ENCODE measurements around the gene PI3.
"Not testable (repeated sequence)": the region's sequence is repeated elsewhere in the genome, so short reads cannot be mapped to it uniquely, and the experiment has no call there.

Gene PI3

DNA sequence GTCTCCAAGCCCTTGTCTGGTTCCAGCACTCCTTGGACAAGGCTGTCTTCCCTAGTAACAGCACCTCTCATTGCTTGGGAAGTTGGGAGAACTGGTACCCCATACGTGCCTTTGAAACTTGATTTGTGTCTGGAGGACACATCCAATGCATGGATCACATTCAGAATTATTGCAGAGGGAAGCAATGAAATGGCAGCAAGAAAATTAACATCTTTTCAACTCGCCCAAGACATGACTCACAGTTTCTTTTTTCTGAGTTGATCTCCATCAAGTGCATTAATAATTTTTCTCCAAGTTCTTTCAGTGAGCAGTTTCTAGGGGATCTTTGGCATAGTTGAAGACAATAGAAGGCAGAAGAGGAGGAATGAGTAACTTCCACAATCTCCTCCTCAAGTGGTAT lies 22.3 kb upstream of the PI3 start:
- TF ChIP-seq, protein P1, sequence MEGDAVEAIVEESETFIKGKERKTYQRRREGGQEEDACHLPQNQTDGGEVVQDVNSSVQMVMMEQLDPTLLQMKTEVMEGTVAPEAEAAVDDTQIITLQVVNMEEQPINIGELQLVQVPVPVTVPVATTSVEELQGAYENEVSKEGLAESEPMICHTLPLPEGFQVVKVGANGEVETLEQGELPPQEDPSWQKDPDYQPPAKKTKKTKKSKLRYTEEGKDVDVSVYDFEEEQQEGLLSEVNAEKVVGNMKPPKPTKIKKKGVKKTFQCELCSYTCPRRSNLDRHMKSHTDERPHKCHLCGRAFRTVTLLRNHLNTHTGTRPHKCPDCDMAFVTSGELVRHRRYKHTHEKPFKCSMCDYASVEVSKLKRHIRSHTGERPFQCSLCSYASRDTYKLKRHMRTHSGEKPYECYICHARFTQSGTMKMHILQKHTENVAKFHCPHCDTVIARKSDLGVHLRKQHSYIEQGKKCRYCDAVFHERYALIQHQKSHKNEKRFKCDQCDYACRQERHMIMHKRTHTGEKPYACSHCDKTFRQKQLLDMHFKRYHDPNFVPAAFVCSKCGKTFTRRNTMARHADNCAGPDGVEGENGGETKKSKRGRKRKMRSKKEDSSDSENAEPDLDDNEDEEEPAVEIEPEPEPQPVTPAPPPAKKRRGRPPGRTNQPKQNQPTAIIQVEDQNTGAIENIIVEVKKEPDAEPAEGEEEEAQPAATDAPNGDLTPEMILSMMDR (IDR thresholded peaks at IDR 0.05): no peak
- TF ChIP-seq ZFX (IDR thresholded peaks at IDR 0.05; ENCODE audit: borderline replicate concordance): no peak
- H3K27ac ChIP-seq: no peak overlapping the region

GRCh38 chr20:45153147-45153546 lies 21.6 kb upstream of the PI3 start:
- TF ChIP-seq ZFX (IDR thresholded peaks at IDR 0.05; ENCODE audit: borderline replicate concordance): no peak
- TF ChIP-seq, protein P1 (IDR thresholded peaks at IDR 0.05): no peak
- H3K27ac ChIP-seq: no peak overlapping the region

DNA sequence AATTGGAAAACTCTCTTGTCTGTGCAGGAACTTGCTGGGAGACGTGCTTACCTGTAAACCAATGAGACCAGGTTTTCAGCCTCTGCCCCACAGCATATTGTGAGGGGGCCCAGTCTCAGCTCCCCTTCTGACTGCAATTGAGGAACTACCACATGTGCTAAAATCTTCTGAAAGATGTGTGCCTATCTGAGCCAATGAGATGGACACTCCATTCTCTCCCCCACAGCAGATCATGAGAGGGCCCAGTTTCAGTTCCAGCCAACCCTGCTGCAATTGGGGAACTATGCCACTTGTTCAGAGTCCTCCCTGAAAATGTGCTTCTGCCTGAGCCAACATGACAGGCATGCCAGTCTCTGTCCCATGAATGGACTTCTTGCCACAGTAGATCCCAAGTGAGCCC lies 20.9 kb upstream of the PI3 start:
- TF ChIP-seq, protein P1 (IDR thresholded peaks at IDR 0.05): no peak
- TF ChIP-seq ZFX (IDR thresholded peaks at IDR 0.05; ENCODE audit: borderline replicate concordance): no peak
- no peak overlapping the region for H3K27ac ChIP-seq

GRCh38 chr20:45154183-45154582 lies 20.5 kb upstream of the PI3 start:
- no peak for TF ChIP-seq ZFX (IDR thresholded peaks at IDR 0.05; ENCODE audit: borderline replicate concordance)
- TF ChIP-seq, protein P1 (IDR thresholded peaks at IDR 0.05): no peak

DNA sequence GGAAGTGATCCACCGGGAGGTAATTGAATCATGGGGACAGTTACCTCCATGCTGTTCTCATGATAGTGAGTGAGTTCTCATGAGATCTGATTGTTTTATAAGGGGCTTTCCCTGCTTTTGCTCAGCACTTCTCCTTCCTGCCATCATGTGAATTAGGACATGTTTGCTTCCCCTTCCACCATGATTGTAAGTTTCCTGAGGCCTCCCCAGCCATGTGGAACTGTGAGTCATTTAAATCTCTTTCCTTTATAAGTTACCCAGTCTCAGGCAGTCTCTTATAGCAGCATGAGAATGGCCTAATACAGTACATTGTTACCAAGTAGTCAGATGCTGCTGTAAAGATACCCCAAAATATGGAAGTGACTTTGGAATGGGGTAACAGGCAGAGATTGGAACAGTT lies 19.9 kb upstream of the PI3 start:
- H3K27ac ChIP-seq: not testable (repeated sequence)

More at GRCh38 chr20:45154183-45154582, 20.5 kb upstream of the PI3 start:
- H3K27ac ChIP-seq: no peak overlapping the region

DNA sequence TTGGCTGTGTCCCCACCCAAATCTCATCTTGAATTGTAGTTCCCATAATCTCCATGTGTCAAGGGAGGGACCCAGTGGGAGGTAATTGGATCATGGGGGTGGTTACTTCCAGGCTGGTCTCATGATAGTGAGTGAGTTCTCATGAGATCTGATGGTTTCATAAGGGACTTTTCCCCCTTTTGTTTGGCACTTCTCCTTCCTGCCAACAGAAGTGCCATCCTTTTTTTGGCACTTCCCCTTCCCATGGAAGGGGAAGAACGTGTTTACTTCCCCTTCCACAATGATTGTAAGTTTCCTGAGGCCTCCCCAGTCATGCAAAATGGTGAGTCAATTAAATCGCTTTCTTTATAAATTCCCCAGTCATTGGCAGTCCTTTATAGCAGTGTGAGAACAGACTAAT lies 18.0 kb upstream of the PI3 start:
- TF ChIP-seq ZFX (IDR thresholded peaks at IDR 0.05; ENCODE audit: borderline replicate concordance): no peak
- TF ChIP-seq, protein P1 (IDR thresholded peaks at IDR 0.05): no peak
- no peak overlapping the region for H3K27ac ChIP-seq

- TF ChIP-seq, protein P1 (IDR thresholded peaks at IDR 0.05): no peak
- H3K27ac ChIP-seq: no peak overlapping the region
Measured at GRCh38 chr20:45157962-45158361, 16.7 kb upstream of the PI3 start.

DNA sequence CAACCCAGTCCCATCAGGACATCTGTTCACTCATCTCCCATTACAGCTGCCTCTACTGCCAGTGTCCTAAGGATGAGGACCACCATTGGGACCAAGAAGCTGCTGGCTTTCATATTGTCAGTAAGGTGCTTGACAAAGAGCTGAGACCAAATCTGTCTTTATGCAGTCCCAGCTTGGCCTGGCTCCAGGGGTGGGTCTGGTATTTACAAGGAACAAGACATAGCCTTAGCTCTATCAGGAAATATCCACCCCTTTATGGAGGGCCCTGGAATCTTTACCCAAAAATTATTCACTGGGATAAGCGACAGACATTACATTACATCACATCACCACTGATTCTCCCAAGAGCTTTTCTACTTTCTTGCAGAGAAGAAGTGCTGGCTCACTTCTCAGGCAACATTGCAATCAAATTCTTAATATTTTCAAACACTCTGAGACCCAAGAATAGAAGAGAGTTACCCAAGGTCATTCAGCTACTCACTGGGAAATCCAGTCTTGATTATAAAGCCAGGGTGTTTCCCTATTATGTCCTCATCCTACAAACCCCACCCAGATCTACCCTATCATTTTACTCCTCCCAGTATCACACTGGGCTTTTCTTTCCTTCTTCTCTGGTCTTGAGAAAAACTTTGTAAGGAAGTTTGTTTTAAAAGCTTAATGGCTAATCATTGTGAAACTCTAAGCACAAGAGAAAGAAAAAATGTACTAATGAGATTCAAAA lies 11.5 kb upstream of the PI3 start:
- TF ChIP-seq ZFX (IDR thresholded peaks at IDR 0.05; ENCODE audit: borderline replicate concordance): no peak
- TF ChIP-seq, protein P1 (IDR thresholded peaks at IDR 0.05): no peak
- H3K27ac ChIP-seq: no peak overlapping the region

Data from 22Rv1 (cell line).